Measurements from ENCODE around the gene SCN2A.

DNA sequence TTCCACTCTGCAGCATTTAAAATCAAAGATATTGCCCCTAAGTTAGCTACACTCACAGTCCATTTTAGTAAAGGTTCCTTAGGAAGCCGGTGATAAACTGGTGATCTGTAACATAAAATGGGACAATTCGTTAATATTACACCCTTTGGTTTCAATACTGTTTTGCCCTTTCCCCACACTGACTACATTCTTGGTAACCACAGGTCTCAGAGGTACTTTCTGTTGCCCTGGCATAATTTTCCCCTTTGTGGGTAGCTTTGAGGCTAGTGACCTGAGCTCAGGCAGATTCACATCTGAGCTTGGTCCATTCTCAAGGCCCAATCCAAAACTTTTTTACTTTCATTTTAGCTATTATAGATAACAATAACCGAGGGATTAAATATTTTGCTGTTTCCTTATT is 197.3 kb downstream of the SCN2A start:
- TF ChIP-seq POLR2A (IDR thresholded peaks at IDR 0.05) (no peak), POLR2AphosphoS5 (IDR thresholded peaks at IDR 0.05) (no peak), EP300 (IDR thresholded peaks at IDR 0.05) (no peak)
- TF ChIP-seq, protein P1, sequence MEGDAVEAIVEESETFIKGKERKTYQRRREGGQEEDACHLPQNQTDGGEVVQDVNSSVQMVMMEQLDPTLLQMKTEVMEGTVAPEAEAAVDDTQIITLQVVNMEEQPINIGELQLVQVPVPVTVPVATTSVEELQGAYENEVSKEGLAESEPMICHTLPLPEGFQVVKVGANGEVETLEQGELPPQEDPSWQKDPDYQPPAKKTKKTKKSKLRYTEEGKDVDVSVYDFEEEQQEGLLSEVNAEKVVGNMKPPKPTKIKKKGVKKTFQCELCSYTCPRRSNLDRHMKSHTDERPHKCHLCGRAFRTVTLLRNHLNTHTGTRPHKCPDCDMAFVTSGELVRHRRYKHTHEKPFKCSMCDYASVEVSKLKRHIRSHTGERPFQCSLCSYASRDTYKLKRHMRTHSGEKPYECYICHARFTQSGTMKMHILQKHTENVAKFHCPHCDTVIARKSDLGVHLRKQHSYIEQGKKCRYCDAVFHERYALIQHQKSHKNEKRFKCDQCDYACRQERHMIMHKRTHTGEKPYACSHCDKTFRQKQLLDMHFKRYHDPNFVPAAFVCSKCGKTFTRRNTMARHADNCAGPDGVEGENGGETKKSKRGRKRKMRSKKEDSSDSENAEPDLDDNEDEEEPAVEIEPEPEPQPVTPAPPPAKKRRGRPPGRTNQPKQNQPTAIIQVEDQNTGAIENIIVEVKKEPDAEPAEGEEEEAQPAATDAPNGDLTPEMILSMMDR (IDR thresholded peaks at IDR 0.05), result no peak
